WTC11 (cell line): ENCODE results near the gene COL27A1.

Source experiments
- CREB1 ChIP-seq: sonication (generic); formaldehyde crosslinking; IDR thresholded peaks from 2 replicates; pipeline ENCODE4 v1.8.0; 2023; ENCODE audit warnings: mild to moderate bottlenecking, missing genetic modification reagents
- CREM ChIP-seq: sonication (generic); formaldehyde crosslinking; IDR thresholded peaks from 2 replicates; pipeline ENCODE4 v1.8.1; 2022; ENCODE audit warnings: mild to moderate bottlenecking, missing genetic modification reagents, moderate library complexity
- CTCF ChIP-seq: fragments of 200-600 bp; IDR thresholded peaks from 2 replicates; pipeline ENCODE4 v1.8.0; 2022; ENCODE audit warnings: antibody characterized with exemption
- ESRRA ChIP-seq: sonication (generic); formaldehyde crosslinking; IDR thresholded peaks from 2 replicates; pipeline ENCODE4 v1.8.1; 2022; ENCODE audit warnings: mild to moderate bottlenecking, missing genetic modification reagents, borderline replicate concordance
- ETV6 ChIP-seq: sonication (generic); formaldehyde crosslinking; IDR thresholded peaks from 2 replicates; pipeline ENCODE4 v1.8.1; 2022; ENCODE audit warnings: mild to moderate bottlenecking, missing genetic modification reagents
- FOXK1 ChIP-seq: sonication (generic); formaldehyde crosslinking; IDR thresholded peaks from 2 replicates; pipeline ENCODE4 v1.8.0; 2022; ENCODE audit warnings: mild to moderate bottlenecking, moderate library complexity, missing genetic modification reagents
- FOXP4 ChIP-seq: sonication (generic); formaldehyde crosslinking; IDR thresholded peaks from 2 replicates; pipeline ENCODE4 v1.8.0; 2022; ENCODE audit warnings: mild to moderate bottlenecking, missing genetic modification reagents
- JUN ChIP-seq: sonication (generic); formaldehyde crosslinking; IDR thresholded peaks from 2 replicates; pipeline ENCODE4 v1.8.0; 2023; ENCODE audit warnings: mild to moderate bottlenecking, missing genetic modification reagents
- NFATC4 ChIP-seq: fragments of 250-450 bp; sonication (Bioruptor Pico); IDR thresholded peaks from 2 replicates; pipeline ENCODE4 v1.9.0; 2021; ENCODE audit warnings: mild to moderate bottlenecking
- NR2C2 ChIP-seq: sonication (generic); formaldehyde crosslinking; IDR thresholded peaks from 2 replicates; pipeline ENCODE4 v1.8.0; 2022; ENCODE audit warnings: mild to moderate bottlenecking, missing genetic modification reagents
- ZBTB43 ChIP-seq: sonication (generic); formaldehyde crosslinking; IDR thresholded peaks from 2 replicates; pipeline ENCODE4 v1.8.1; 2023; ENCODE audit warnings: mild to moderate bottlenecking, missing genetic modification reagents
- TF ChIP-seq, protein P1 (sequence below): sonication (generic); formaldehyde crosslinking; IDR thresholded peaks from 2 replicates; pipeline ENCODE4 v1.8.0; 2022; ENCODE audit warnings: mild to moderate bottlenecking, missing genetic modification reagents

DNA sequence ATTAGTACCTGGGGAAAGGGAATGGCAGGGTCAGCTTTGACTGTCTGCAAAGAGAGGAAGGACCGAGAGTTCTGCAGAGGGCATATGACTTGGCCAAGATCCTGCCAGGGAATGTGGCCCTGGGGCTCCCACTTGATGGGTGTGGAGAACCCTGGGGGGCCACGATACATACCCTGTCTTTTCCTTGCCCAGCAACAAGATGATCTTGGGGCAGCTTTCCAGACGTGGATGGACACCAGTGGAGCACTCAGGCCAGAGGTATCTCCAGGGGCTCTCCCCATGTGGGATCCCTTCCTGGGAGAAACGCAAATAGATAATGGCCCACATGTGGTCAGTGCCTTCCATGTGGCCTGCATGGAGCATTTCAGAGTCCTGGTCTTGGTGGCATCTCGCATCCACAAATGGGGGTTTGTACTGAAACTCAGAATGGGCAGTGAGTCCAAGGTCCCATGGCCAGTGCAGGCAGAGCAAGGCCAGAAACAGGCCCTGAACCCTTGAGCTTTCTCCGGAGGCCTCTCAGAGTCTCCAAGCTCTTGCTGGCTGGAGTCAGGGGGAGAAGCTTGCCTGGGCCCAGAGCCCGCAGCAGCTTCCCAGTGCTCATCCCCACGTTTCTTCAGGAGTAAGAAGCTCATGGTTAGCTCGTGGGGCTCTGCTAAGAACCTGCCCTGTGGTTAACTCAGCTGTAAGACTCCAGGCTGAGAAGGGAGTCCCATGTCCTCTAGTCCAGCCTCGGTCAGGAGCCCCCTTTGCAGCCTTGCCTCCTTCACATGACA lies 149.3 kb downstream of the COL27A1 start:
- no peak for TF ChIP-seq CTCF
- TF ChIP-seq CREB1 (CRISPR knock-in tag): no peak
- no peak for TF ChIP-seq JUN (CRISPR knock-in tag)
- TF ChIP-seq ESRRA (CRISPR knock-in tag): no peak
- no peak for TF ChIP-seq NFATC4
- TF ChIP-seq, protein P1, sequence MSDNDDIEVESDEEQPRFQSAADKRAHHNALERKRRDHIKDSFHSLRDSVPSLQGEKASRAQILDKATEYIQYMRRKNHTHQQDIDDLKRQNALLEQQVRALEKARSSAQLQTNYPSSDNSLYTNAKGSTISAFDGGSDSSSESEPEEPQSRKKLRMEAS: no peak
- TF ChIP-seq ZBTB43 (CRISPR knock-in tag): no peak
- TF ChIP-seq ETV6: no peak
- no peak for TF ChIP-seq NR2C2 (CRISPR knock-in tag)
- no peak for TF ChIP-seq FOXP4 (CRISPR knock-in tag)
- TF ChIP-seq FOXK1 (CRISPR knock-in tag): no peak
- TF ChIP-seq CREM (CRISPR knock-in tag): no peak
